Kidney epithelial cell (primary cell): ENCODE data around the gene OGFOD3. TPM values are rescaled to one million over a fixed set of nuclear protein-coding genes. Genes with fewer than 3 reads are reported as not detected.

Experiments used
- DNase-seq: peaks from one replicate; pipeline ENCODE4 v3.0.0-alpha.2; 2010; ENCODE audit warnings: low read depth
- H3K27me3 ChIP-seq: 2 replicates; pipeline ENCODE4 v1.6.0; 2011; ENCODE audit warnings: low read length; ENCODE audit not compliant: control insufficient read depth, insufficient read depth
- H3K36me3 ChIP-seq: 2 replicates; pipeline ENCODE4 v1.5.1; 2011; ENCODE audit warnings: low read length; ENCODE audit not compliant: control insufficient read depth, insufficient read depth
- H3K4me3 ChIP-seq: 2 replicates; pipeline ENCODE4 v1.5.1; 2011; ENCODE audit warnings: low read depth, mild to moderate bottlenecking, control low read depth, low read length
- total RNA-seq: library from RNA; depleted of rRNA; stranded (reverse); fragments of >200 nt; gene quantifications from 2 replicates; pipeline ENCODE4 v1.2.3, GENCODE V29; 2015
- TF ChIP-seq, protein P1 (sequence below): IDR thresholded peaks from 2 replicates; pipeline ENCODE4 v1.5.1; 2011; ENCODE audit warnings: mild to moderate bottlenecking, moderate library complexity, low read length, control low read depth, inconsistent platforms; ENCODE audit not compliant: insufficient read depth, poor library complexity, severe bottlenecking

The OGFOD3 gene
- total RNA-seq, 1 donor from 2014 or later = 29.8 TPM

DNA sequence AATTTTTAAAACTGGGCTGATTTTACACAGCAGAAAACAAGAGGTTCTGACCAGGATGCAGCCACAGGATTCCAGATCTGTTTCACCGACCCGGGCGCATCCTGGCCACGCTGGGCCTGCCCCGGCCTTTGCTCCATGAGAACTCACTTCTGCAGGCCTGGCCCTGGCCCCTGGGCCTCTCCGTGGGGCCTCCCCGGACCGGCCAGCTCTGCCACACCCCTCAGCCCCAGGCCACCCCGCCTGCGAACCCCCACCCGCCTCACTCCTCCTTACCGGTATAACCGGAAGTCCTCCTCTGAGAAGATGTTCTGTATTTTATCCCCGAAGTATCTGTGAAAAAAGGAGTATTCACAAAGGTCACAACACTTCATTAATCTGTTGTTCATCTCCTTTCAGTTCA, 13.3 kb downstream of the OGFOD3 start:
- Histone ChIP-seq H3K36me3 (no peaks in the 10 kb centered on the region), H3K4me3 (no peak overlapping the region), H3K27me3 (no peaks in the 10 kb centered on the region)
- TF ChIP-seq, protein P1, sequence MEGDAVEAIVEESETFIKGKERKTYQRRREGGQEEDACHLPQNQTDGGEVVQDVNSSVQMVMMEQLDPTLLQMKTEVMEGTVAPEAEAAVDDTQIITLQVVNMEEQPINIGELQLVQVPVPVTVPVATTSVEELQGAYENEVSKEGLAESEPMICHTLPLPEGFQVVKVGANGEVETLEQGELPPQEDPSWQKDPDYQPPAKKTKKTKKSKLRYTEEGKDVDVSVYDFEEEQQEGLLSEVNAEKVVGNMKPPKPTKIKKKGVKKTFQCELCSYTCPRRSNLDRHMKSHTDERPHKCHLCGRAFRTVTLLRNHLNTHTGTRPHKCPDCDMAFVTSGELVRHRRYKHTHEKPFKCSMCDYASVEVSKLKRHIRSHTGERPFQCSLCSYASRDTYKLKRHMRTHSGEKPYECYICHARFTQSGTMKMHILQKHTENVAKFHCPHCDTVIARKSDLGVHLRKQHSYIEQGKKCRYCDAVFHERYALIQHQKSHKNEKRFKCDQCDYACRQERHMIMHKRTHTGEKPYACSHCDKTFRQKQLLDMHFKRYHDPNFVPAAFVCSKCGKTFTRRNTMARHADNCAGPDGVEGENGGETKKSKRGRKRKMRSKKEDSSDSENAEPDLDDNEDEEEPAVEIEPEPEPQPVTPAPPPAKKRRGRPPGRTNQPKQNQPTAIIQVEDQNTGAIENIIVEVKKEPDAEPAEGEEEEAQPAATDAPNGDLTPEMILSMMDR = no peak
- no peak for DNase-seq

- no peaks in the 10 kb centered on the region for H3K36me3 ChIP-seq
- DNase-seq = no peak
Measured at GRCh38 chr17:82403662-82404660, 14.4 kb downstream of the OGFOD3 start.

DNA sequence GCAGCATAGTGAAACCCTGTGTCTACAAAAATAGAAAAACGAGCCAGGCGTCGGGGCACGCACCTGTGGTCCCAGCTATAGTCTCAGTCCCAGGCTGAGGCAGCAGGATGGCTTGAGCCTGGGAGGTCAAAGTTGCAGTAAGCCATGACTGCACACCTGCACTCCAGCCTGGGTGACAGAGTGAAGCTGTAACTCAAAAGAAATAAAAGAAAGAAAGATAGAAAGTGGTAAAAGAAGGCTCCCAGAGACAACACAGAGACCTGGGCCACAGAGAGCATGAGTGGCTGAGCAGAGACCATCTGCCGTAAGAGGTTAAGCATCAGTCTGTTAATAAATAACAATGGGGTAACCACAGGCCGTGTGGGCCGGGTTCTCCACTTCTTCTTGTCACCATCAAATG, 15.5 kb downstream of the OGFOD3 start:
- no peaks in the 10 kb centered on the region for H3K27me3 ChIP-seq
- TF ChIP-seq, protein P1 = no peak
- no peak for DNase-seq
- no peak overlapping the region for H3K4me3 ChIP-seq
- H3K36me3 ChIP-seq = no peaks in the 10 kb centered on the region

More at GRCh38 chr17:82403662-82404660, 14.4 kb downstream of the OGFOD3 start:
- no peaks in the 10 kb centered on the region for H3K27me3 ChIP-seq
- H3K4me3 ChIP-seq = no peak overlapping the region
- TF ChIP-seq, protein P1 = no peak

GRCh38 chr17:82400830-82401229, 17.6 kb downstream of the OGFOD3 start:
- no peak for DNase-seq

DNA sequence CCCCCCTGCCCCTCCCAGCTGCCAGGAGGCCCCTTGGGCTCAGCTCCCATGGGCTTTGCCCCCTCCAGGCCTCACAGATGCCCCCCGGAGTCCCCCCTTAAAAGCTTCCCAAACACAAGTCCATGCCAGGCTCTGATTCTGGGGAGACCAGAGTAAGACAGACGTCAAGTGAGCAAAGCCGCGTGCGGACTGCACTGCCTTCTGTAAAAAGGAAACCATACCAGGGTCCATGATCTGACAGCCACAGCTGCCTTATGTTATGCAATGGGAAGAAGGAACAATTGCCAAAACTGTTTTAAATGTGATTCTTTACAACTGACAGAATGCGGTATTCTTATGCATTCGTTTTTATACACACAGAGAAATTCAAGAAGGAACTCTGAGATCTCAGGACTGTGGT, 18.2 kb downstream of the OGFOD3 start:
- TF ChIP-seq, protein P1 = no peak
- no peak overlapping the region for H3K4me3 ChIP-seq
- H3K36me3 ChIP-seq = no peaks in the 10 kb centered on the region
- DNase-seq = no peak
- H3K27me3 ChIP-seq = no peaks in the 10 kb centered on the region

More at GRCh38 chr17:82400830-82401229, 17.6 kb downstream of the OGFOD3 start:
- Histone ChIP-seq H3K36me3 (no peaks in the 10 kb centered on the region), H3K27me3 (no peaks in the 10 kb centered on the region), H3K4me3 (no peak overlapping the region)
- TF ChIP-seq, protein P1 = no peak
